Neural cell (in vitro differentiated cells): ENCODE measurements around the gene LRRC63. TPM values are rescaled to one million over a fixed set of nuclear protein-coding genes. Genes with fewer than 3 reads are reported as not detected.

Source experiments
- H2AFZ ChIP-seq: fragments of 200-600, 300-800 bp; sonication (generic), shearing (Covaris generic); 2 replicates; pipeline ENCODE4 v1.6.0; 2014; ENCODE audit warnings: low read depth, mild to moderate bottlenecking, antibody characterized with exemption, low read length, moderate library complexity
- H3F3A ChIP-seq: fragments of 200-600 bp; shearing (Covaris generic); 2 replicates; pipeline ENCODE4 v1.6.1; 2016; ENCODE audit warnings: mild to moderate bottlenecking, moderate library complexity, mixed read lengths, antibody characterized with exemption, low read length; ENCODE audit not compliant: insufficient read depth, poor library complexity, severe bottlenecking
- H3K27ac ChIP-seq: fragments of 200-600, 300-800 bp; sonication (generic), shearing (Covaris generic); 2 replicates; pipeline ENCODE4 v1.5.1; 2014; ENCODE audit warnings: mild to moderate bottlenecking, low read length, moderate library complexity
- H3K27me3 ChIP-seq: fragments of 300-800, 200-600 bp; sonication (generic), shearing (Covaris generic); 2 replicates; pipeline ENCODE4 v1.6.0; 2014; ENCODE audit warnings: mild to moderate bottlenecking, low read depth, low read length, moderate library complexity; ENCODE audit not compliant: insufficient read depth
- H3K36me3 ChIP-seq: fragments of 300-800, 200-600 bp; sonication (generic), shearing (Covaris generic); 2 replicates; pipeline ENCODE4 v1.5.1; 2014; ENCODE audit warnings: mild to moderate bottlenecking, antibody characterized with exemption, low read length, moderate library complexity; ENCODE audit not compliant: insufficient read depth
- H3K4me2 ChIP-seq: fragments of 300-800, 200-600 bp; sonication (generic), shearing (Covaris generic); 2 replicates; pipeline ENCODE4 v1.6.0; 2014; ENCODE audit warnings: mild to moderate bottlenecking, low read length
- H3K4me3 ChIP-seq: fragments of 300-800, 200-600 bp; sonication (generic), shearing (Covaris generic); 2 replicates; pipeline ENCODE4 v1.5.1; 2014; ENCODE audit warnings: mild to moderate bottlenecking, low read length, moderate library complexity
- H3K79me2 ChIP-seq: fragments of 200-600 bp; shearing (Covaris generic); replicated peaks from 2 replicates; pipeline ENCODE4 v1.6.0; 2014; ENCODE audit warnings: mild to moderate bottlenecking, low read length, moderate library complexity; ENCODE audit not compliant: insufficient read depth
- H3K9ac ChIP-seq: fragments of 300-800, 200-600 bp; sonication (generic), shearing (Covaris generic); 2 replicates; pipeline ENCODE4 v1.6.1; 2016; ENCODE audit warnings: mild to moderate bottlenecking, low read length, mixed read lengths
- H3K9me2 ChIP-seq: fragments of 200-600 bp; shearing (Covaris generic); 2 replicates; pipeline ENCODE4 v1.6.1; 2016; ENCODE audit warnings: mild to moderate bottlenecking, low read length, mixed read lengths; ENCODE audit not compliant: insufficient read depth
- H3K9me3 ChIP-seq: fragments of 200-600, 300-800 bp; sonication (generic), shearing (Covaris generic); 2 replicates; pipeline ENCODE4 v1.6.1; 2016; ENCODE audit warnings: mild to moderate bottlenecking, mixed run types, low read length, moderate library complexity, mixed read lengths
- H4K20me1 ChIP-seq: fragments of 200-600 bp; shearing (Covaris generic); 2 replicates; pipeline ENCODE4 v1.6.1; 2016; ENCODE audit warnings: mild to moderate bottlenecking, mixed run types; ENCODE audit not compliant: insufficient read depth
- CTCF ChIP-seq: fragments of 450-650 bp; IDR thresholded peaks from 2 replicates; pipeline ENCODE4 v1.5.1; 2014; ENCODE audit warnings: antibody characterized with exemption, mild to moderate bottlenecking, moderate library complexity; ENCODE audit not compliant: poor library complexity, severe bottlenecking
- EP300 ChIP-seq: fragments of 450-650 bp; conservative IDR thresholded peaks from 2 replicates; pipeline ENCODE4 v1.6.1; 2014; ENCODE audit warnings: antibody characterized with exemption, mild to moderate bottlenecking, moderate library complexity; ENCODE audit not compliant: poor library complexity, severe bottlenecking
- EZH2 ChIP-seq: fragments of 200-600, 300-800 bp; shearing (Covaris generic), sonication (generic); IDR thresholded peaks from 2 replicates; pipeline ENCODE4 v1.6.1; 2014; ENCODE audit warnings: antibody characterized with exemption, low read length, borderline replicate concordance, mild to moderate bottlenecking; ENCODE audit not compliant: insufficient read depth, poor library complexity, severe bottlenecking
- MXI1 ChIP-seq: fragments of 450-650 bp; conservative IDR thresholded peaks from 2 replicates; pipeline ENCODE4 v1.6.1; 2014; ENCODE audit warnings: antibody characterized with exemption, mild to moderate bottlenecking; ENCODE audit not compliant: poor library complexity, severe bottlenecking
- POLR2AphosphoS5 ChIP-seq: IDR thresholded peaks from 2 replicates; pipeline ENCODE4 v1.6.1; 2012
- RAD21 ChIP-seq: fragments of 450-650 bp; conservative IDR thresholded peaks from 2 replicates; pipeline ENCODE4 v1.6.1; 2014; ENCODE audit warnings: antibody characterized with exemption, mild to moderate bottlenecking, moderate library complexity
- SMC3 ChIP-seq: fragments of 450-650 bp; conservative IDR thresholded peaks from 2 replicates; pipeline ENCODE4 v1.6.1; 2014; ENCODE audit warnings: antibody characterized with exemption, mild to moderate bottlenecking, moderate library complexity; ENCODE audit not compliant: poor library complexity
- TAF1 ChIP-seq: IDR thresholded peaks from 2 replicates; pipeline ENCODE4 v1.6.1; 2012; ENCODE audit warnings: low read depth
- polyA plus RNA-seq: library from polyadenylated mRNA; depleted of rRNA; stranded (reverse); fragments of >200 nt; gene quantifications from 2 replicates; pipeline ENCODE4 v1.2.3, GENCODE V29; 2014
- TF ChIP-seq, protein P1 (sequence below): IDR thresholded peaks from 2 replicates; pipeline ENCODE4 v1.6.1; 2012; ENCODE audit warnings: borderline replicate concordance

LRRC63 gene
- polyA plus RNA-seq, 1 donor from 2014 or later = not detected

DNA sequence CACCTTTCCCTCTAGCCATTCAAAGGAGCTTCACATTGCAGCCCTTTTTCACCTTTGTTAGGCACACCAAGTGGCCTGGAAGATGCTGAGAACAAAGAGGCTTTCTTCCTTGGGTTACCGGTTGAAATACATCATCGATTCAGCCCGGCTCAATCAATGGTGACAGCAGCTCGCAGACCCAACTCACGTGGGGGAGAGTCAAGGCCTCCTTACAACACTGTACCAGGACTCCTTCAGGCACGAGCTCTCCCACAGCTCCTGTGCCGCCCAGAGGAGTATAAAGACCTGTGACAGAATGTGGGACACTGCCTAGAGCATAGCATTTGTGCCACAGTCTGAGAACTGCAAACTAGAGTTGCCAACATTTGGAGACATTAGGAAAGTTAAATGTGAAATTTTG is 3.9 kb upstream of the LRRC63 start:
- Histone ChIP-seq H3K9ac (no peak overlapping the region), H3K36me3 (no peaks in the 10 kb centered on the region), H2AFZ (no peak overlapping the region), H3K4me3 (no peak overlapping the region), H3K4me2 (no peak overlapping the region), H3K27ac (no peak overlapping the region), H4K20me1 (no peaks in the 10 kb centered on the region), H3K27me3 (peaks cover 10% of the 10 kb centered on the region), H3F3A (no peaks in the 10 kb centered on the region), H3K9me2 (no peaks in the 10 kb centered on the region), H3K79me2 (no peaks in the 10 kb centered on the region), H3K9me3 (no peaks in the 10 kb centered on the region)
- TF ChIP-seq EZH2 (no peak), MXI1 (no peak), RAD21 (no peak), CTCF (no peak), EP300 (no peak), TAF1 (no peak), SMC3 (no peak), POLR2AphosphoS5 (no peak)
- TF ChIP-seq, protein P1, sequence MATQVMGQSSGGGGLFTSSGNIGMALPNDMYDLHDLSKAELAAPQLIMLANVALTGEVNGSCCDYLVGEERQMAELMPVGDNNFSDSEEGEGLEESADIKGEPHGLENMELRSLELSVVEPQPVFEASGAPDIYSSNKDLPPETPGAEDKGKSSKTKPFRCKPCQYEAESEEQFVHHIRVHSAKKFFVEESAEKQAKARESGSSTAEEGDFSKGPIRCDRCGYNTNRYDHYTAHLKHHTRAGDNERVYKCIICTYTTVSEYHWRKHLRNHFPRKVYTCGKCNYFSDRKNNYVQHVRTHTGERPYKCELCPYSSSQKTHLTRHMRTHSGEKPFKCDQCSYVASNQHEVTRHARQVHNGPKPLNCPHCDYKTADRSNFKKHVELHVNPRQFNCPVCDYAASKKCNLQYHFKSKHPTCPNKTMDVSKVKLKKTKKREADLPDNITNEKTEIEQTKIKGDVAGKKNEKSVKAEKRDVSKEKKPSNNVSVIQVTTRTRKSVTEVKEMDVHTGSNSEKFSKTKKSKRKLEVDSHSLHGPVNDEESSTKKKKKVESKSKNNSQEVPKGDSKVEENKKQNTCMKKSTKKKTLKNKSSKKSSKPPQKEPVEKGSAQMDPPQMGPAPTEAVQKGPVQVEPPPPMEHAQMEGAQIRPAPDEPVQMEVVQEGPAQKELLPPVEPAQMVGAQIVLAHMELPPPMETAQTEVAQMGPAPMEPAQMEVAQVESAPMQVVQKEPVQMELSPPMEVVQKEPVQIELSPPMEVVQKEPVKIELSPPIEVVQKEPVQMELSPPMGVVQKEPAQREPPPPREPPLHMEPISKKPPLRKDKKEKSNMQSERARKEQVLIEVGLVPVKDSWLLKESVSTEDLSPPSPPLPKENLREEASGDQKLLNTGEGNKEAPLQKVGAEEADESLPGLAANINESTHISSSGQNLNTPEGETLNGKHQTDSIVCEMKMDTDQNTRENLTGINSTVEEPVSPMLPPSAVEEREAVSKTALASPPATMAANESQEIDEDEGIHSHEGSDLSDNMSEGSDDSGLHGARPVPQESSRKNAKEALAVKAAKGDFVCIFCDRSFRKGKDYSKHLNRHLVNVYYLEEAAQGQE = no peak

DNA sequence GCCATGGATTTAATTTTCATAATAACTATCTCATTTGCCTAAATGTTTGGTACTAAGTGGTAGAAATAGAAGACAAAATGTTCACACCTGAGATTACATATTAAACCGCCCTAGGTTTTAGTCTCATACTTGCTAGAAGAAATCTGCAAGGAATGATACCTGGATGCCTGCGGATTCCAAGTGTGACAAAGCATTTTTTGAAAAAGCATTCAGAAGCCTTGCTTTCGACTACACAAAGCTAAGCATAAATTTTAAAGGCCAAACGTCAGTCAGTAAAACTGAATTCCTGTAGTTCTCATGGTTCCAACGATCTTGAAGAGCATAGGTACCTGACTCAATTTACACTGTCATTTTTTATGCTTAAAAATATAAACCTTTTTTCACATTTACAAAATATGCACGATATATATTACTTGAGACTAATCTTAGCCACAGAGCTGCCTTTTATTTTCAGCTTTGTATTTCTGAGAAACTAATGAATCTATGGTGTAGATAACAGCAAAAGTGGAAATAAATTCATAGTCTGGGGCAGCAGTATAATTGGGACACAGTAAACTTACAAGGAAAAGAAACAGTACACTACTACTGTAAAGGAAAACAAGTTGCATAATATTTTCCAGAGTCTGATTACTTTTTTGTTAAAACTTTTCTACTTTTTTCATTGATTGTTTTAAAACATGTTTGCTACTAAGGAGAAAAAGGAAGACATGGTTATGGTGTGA is 1.2 kb upstream of the LRRC63 start:
- Histone ChIP-seq H3K9me3 (no peaks in the 10 kb centered on the region), H3K36me3 (no peaks in the 10 kb centered on the region), H3K9me2 (no peaks in the 10 kb centered on the region), H3K27ac (no peak overlapping the region), H3K4me3 (no peak overlapping the region), H3K4me2 (no peak overlapping the region), H3K27me3 (peaks cover 10% of the 10 kb centered on the region), H3K9ac (no peak overlapping the region), H4K20me1 (no peaks in the 10 kb centered on the region), H3F3A (no peaks in the 10 kb centered on the region), H2AFZ (no peak overlapping the region), H3K79me2 (no peaks in the 10 kb centered on the region)
- TF ChIP-seq MXI1 (no peak), EP300 (no peak), TAF1 (no peak), RAD21 (no peak), CTCF (no peak), POLR2AphosphoS5 (no peak), EZH2 (no peak), SMC3 (no peak)
- TF ChIP-seq, protein P1 = no peak
